HL-60 (cell line): Measurements from ENCODE around the gene USP17L15.
A peak's percentile ranks its signal among the peaks of the same experiment; 100 is the strongest.
"Not testable (repeated sequence)": the region's sequence is repeated elsewhere in the genome, so short reads cannot be mapped to it uniquely, and the experiment has no call there.

Experiments
- DNase-seq, 2 experiments: peaks; one replicate each; pipeline ENCODE4 v3.0.0-alpha.2; 2010 to 2020; ENCODE audit warnings: low read depth in 1 of 2, low spot score in 1 of 2
- H3K27ac ChIP-seq: fragments of 250-450 bp; sonication (Bioruptor Pico); replicated peaks from 2 replicates; pipeline ENCODE4 v1.5.1; 2020; ENCODE audit warnings: mild to moderate bottlenecking, moderate library complexity
- H3K27me3 ChIP-seq: fragments of 250-450 bp; sonication (Bioruptor Pico); 2 replicates; pipeline ENCODE4 v1.5.1; 2021; ENCODE audit warnings: mild to moderate bottlenecking, moderate library complexity; ENCODE audit not compliant: insufficient read depth, poor library complexity, severe bottlenecking
- H3K4me3 ChIP-seq: replicated peaks from 2 replicates; pipeline ENCODE4 v1.5.1; 2011; ENCODE audit warnings: mild to moderate bottlenecking, control low read depth, low read length; ENCODE audit not compliant: insufficient read depth

Gene USP17L15

GRCh38 chr4:9271719-9272118 lies 37.5 kb downstream of the USP17L15 start:
- not testable (repeated sequence) for H3K4me3 ChIP-seq, H3K27me3 ChIP-seq, H3K27ac ChIP-seq
- peak in 1 of 2 experiments; percentile 25 for DNase-seq
